Nephron (organoid): Measurements from ENCODE around the gene LRRC75A.

Source experiments
- H3K27ac Mint-ChIP-seq, 3 experiments: 2 replicates each; pipeline ENCODE4 v1.8.0; 2020; ENCODE audit warnings: mixed read lengths in 3 of 3, mild to moderate bottlenecking in 2 of 3, moderate library complexity in 1 of 3
- H3K27me3 Mint-ChIP-seq: 2 replicates; pipeline ENCODE4 v1.8.0; 2021; ENCODE audit warnings: low read depth, mild to moderate bottlenecking, moderate library complexity, mixed read lengths
- H3K36me3 Mint-ChIP-seq: 2 replicates; pipeline ENCODE4 v1.8.0; 2020; ENCODE audit warnings: low read depth, mixed read lengths
- H3K4me1 Mint-ChIP-seq: 2 replicates; pipeline ENCODE4 v1.8.0; 2020; ENCODE audit warnings: mixed read lengths
- H3K4me3 Mint-ChIP-seq, 3 experiments: 2 replicates each; pipeline ENCODE4 v1.8.0; 2020; ENCODE audit warnings: mild to moderate bottlenecking in 3 of 3, mixed read lengths in 3 of 3, moderate library complexity in 2 of 3
- H3K9me3 Mint-ChIP-seq: 2 replicates; pipeline ENCODE4 v1.8.0; 2020; ENCODE audit warnings: mixed read lengths
- TF ChIP-seq, protein P1 (sequence below), 3 experiments: fragments of 200-600 bp; sonication (generic); IDR thresholded peaks; one replicate each; pipeline ENCODE4 v1.5.0; 2021; ENCODE audit warnings: antibody characterized with exemption in 3 of 3; ENCODE audit not compliant: unreplicated experiment in 3 of 3

Gene LRRC75A

DNA sequence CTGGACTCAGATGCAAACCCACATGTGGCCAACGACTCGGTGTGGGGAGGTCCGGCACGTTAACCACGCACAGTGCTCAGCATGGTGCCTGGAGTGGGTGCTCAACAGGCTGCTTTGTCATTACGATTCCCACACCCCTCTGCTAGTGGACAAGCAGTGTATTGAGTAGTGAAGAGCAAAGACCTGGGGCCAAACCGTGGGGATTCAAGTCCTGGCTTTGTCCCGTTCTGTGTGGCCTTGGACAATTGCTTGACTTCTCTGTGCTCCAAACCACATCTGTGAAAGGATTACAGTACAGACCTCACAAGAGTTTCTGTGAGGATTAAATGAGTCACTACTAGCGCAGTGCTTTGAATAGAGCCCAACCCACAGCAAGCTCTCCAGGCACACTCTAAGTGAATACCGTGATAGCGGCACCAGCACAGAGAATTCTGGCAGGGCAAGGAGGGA lies 42.8 kb downstream of the LRRC75A start:
- TF ChIP-seq, protein P1, sequence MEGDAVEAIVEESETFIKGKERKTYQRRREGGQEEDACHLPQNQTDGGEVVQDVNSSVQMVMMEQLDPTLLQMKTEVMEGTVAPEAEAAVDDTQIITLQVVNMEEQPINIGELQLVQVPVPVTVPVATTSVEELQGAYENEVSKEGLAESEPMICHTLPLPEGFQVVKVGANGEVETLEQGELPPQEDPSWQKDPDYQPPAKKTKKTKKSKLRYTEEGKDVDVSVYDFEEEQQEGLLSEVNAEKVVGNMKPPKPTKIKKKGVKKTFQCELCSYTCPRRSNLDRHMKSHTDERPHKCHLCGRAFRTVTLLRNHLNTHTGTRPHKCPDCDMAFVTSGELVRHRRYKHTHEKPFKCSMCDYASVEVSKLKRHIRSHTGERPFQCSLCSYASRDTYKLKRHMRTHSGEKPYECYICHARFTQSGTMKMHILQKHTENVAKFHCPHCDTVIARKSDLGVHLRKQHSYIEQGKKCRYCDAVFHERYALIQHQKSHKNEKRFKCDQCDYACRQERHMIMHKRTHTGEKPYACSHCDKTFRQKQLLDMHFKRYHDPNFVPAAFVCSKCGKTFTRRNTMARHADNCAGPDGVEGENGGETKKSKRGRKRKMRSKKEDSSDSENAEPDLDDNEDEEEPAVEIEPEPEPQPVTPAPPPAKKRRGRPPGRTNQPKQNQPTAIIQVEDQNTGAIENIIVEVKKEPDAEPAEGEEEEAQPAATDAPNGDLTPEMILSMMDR (IDR thresholded peaks at IDR 0.05; ENCODE audit: unreplicated experiment in 3 of 3): no peak
- Mint-ChIP-seq H3K36me3 (peaks cover 31% of the 10 kb centered on the region), H3K9me3 (no peaks in the 10 kb centered on the region), H3K4me1 (peaks cover 18% of the 10 kb centered on the region), H3K4me3 (no peak overlapping the region), H3K27me3 (no peaks in the 10 kb centered on the region), H3K27ac (no peak overlapping the region)

DNA sequence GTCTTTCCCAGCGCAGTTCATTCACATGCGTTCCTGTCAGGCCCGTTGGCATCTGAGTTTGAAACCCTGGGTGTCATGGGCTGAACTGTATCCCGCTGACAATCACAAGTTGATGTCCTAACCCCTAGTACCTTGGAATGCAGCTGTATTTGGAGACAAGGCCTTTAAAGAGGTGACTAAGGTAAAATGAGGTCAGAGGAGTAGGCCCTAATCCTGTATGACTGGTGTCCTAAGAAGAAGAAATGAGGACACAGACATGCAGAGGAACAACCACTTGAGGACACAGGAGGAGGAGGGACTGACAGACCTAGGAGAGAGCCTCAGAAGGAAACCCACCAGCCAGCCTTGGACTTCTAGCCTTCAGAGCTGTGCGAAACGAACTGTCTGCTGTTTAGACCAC lies 43.5 kb downstream of the LRRC75A start:
- Mint-ChIP-seq H3K36me3 (peaks cover 33% of the 10 kb centered on the region), H3K27ac (peak overlapping the region in 2 of 3 experiments; percentile 37 to 52), H3K4me1 (peaks cover 19% of the 10 kb centered on the region), H3K27me3 (no peaks in the 10 kb centered on the region), H3K9me3 (no peaks in the 10 kb centered on the region), H3K4me3 (no peak overlapping the region)
- TF ChIP-seq, protein P1 (IDR thresholded peaks at IDR 0.05; ENCODE audit: unreplicated experiment in 3 of 3): no peak

DNA sequence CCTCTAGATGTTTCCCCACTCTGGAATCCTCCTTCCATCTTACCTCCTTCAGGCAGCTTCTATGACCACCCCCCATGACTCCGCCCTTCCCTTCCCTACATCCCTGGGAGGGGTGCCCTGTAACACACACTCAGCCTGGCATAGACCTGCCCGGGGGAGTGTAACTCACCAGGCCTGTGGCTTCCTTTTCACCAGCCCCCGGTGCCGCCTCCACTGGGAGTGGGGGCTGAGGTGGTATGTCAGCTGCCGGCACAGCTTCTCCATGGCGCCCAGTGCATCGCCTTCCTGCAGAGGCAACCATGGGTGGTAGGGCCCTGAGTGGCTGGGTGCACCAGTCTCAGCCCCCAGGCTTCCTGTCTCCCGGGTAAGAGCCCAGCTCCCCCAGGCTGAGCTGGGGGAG lies 44.3 kb downstream of the LRRC75A start:
- H3K4me1 Mint-ChIP-seq: peaks cover 20% of the 10 kb centered on the region
- TF ChIP-seq, protein P1 (IDR thresholded peaks at IDR 0.05; ENCODE audit: unreplicated experiment in 3 of 3): no peak
- peaks cover 38% of the 10 kb centered on the region for H3K36me3 Mint-ChIP-seq
- H3K9me3 Mint-ChIP-seq: no peaks in the 10 kb centered on the region
- peak overlapping the region in 1 of 3 experiments; percentile 37 for H3K27ac Mint-ChIP-seq
- H3K4me3 Mint-ChIP-seq: no peak overlapping the region
- H3K27me3 Mint-ChIP-seq: no peaks in the 10 kb centered on the region

DNA sequence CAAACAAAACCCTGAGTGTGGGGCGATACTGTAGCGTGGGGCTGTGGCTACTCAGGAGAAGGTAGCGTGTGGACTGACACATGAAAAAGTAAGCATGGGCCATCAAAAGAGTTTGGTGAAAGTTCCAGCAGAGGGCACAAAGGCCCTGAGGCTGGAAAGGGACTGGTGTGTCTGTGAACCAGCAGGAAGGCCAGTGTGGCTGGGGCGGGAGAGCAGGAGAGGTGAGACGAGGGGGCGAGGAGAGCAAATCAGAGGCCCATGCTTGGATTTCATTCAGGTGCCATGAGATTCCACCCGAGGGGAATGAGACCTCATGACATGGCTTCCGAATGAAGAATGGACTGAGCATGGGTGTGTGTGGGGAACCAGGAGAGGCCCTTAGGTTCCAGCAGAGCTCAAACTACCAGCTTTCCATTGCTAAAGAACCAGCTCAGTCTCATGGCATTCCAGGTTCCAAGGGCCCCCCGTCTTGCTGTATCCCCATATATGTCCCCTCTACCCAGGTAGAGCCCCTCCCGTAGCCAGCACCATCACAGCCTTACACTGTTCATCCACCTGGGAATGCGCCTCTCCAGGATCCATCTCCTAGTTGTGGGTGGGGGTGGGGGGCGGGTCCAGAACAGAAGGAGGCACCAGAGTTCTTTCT lies 45.5 kb downstream of the LRRC75A start:
- Mint-ChIP-seq H3K9me3 (no peaks in the 10 kb centered on the region), H3K4me3 (no peak overlapping the region), H3K27ac (peak overlapping the region in 2 of 3 experiments; percentile 38 to 51), H3K27me3 (no peaks in the 10 kb centered on the region), H3K4me1 (peaks cover 31% of the 10 kb centered on the region), H3K36me3 (peaks cover 50% of the 10 kb centered on the region)
- TF ChIP-seq, protein P1 (IDR thresholded peaks at IDR 0.05; ENCODE audit: unreplicated experiment in 3 of 3): no peak

DNA sequence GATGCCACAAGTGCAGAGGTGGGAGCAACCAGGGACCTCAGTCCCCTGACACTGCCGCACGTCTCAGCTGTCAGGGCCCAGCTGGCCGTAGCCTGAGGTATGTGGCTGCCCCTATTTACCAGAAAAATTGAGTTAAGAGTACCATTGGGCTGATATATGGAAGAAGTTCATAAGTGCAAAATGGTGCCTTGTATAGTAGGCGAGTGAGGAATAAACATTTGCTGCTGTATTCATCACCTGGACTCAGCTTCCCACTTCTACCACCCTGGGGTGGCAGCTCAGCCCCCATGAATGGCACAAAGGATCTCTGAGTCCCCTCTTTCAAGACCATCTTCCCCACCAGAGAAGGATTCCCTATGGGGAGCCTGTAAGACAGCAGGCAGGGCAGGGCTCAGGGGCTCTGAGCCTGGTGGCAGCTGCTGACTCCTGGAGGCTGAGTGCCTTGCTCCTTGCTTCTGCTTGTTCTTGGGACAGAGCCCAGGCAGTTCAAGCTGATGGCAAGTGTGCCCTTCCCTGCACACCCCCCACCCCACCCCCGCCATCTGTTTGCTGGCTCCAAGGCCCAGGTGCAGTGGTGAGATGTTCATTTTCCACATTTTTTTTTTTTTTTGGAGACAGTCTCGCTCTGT lies 47.6 kb downstream of the LRRC75A start:
- H3K36me3 Mint-ChIP-seq: peaks cover 60% of the 10 kb centered on the region
- no peaks in the 10 kb centered on the region for H3K9me3 Mint-ChIP-seq

More for the DNA sequence above, 47.6 kb downstream of the LRRC75A start:
- Mint-ChIP-seq H3K4me3 (peak overlapping the region in 1 of 3 experiments; percentile 30), H3K4me1 (peaks cover 47% of the 10 kb centered on the region), H3K27me3 (no peaks in the 10 kb centered on the region), H3K27ac (peak overlapping the region; percentile 29 to 51 (median 50))
- TF ChIP-seq, protein P1 (IDR thresholded peaks at IDR 0.05; ENCODE audit: unreplicated experiment in 3 of 3): no peak
